ENCODE results near the gene SLC39A11.

The SLC39A11 gene

DNA sequence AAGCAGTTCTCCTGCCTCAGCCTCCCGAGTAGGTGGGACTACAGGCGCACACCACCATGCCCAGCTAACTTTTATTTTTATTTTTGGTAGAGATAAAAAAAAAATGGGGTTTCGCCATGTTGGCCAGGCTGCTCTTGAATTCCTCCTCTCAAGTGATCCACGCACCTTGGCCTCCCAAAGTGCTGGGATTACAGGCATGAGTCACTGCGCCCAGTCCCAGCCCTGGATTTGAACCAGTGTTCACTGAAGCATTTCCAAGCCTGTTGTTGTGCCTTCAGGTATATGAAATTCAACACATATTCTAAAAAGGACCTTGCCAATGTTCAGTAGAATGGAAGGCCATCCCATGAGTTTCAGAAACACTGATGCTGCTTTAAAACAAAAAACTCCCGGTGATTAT is 165.3 kb downstream of the SLC39A11 start:
- TF ChIP-seq ZFP30 (CRISPR knock-in tag; IDR thresholded peaks at IDR 0.05), result no peak
- ATAC-seq, result no peak

DNA sequence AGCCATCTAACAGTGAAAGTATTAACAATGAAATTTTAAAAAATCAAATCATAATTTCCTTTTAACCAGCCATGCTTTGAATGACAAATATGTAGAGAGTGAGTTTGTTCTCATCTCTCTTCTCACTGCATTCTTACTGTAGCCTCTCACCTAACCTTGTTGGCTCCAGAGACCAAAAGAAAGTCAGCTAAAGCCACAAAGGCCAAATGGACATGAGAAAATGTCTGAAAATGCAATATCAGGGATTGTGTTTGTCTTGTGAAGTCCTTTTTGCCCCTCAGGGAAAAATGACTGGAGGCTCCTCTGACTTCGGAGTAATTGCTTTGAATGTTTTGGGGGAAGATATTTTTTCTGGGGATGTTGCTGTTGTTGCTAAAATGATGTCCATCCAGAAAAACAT is 166.3 kb downstream of the SLC39A11 start:
- no peak for ATAC-seq
- no peak for TF ChIP-seq PPARA (CRISPR knock-in tag; IDR thresholded peaks at IDR 0.05; ENCODE audit: borderline replicate concordance)
- TF ChIP-seq ARNTL (CRISPR knock-in tag; IDR thresholded peaks at IDR 0.05; ENCODE audit: borderline replicate concordance, low read depth), result no peak
- no peak for TF ChIP-seq ZNF565 (CRISPR knock-in tag; conservative IDR thresholded peaks at IDR 0.05; ENCODE audit: low read depth)
- TF ChIP-seq ZFP30 (CRISPR knock-in tag; IDR thresholded peaks at IDR 0.05), result no peak
- no peak for TF ChIP-seq ISL1 (CRISPR knock-in tag; IDR thresholded peaks at IDR 0.05)
- TF ChIP-seq ZNF70 (CRISPR knock-in tag; IDR thresholded peaks at IDR 0.05), result no peak
- no peak for TF ChIP-seq GLIS3 (CRISPR knock-in tag; IDR thresholded peaks at IDR 0.05)

- ATAC-seq, result no peak
- TF ChIP-seq ARNTL (CRISPR knock-in tag; IDR thresholded peaks at IDR 0.05; ENCODE audit: borderline replicate concordance, low read depth) (no peak), SNAI2 (CRISPR knock-in tag; IDR thresholded peaks at IDR 0.05) (no peak)
These were observed 168.3 kb downstream of the SLC39A11 start for GRCh38 chr17:72924196-72924595.

DNA sequence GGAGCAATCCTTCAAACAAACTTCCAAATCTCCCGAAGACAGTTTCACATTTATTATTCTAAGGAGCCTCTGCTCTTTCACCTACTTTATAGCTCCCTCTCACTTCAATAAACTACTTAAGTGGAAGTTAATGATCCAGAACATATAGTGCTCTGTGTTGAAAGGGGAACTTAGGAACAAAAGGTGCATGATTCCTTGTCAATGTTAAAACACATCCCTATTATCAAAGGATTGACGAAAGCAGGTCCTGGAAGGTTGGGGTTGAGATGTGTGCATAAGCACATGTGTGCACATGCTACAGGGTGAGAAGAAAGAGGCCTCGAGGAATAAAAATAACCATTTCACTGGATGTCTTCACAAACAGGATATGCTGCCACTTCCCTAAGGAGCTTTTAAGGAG is 170.3 kb downstream of the SLC39A11 start:
- no peak for TF ChIP-seq ZNF565 (CRISPR knock-in tag; conservative IDR thresholded peaks at IDR 0.05; ENCODE audit: low read depth)
- no peak for ATAC-seq

GRCh38 chr17:72921347-72922054 is 171.0 kb downstream of the SLC39A11 start:
- ATAC-seq, result no peak
- TF ChIP-seq ISL1 (CRISPR knock-in tag; IDR thresholded peaks at IDR 0.05), result no peak
- no peak for TF ChIP-seq ZNF70 (CRISPR knock-in tag; IDR thresholded peaks at IDR 0.05)
- TF ChIP-seq GLIS3 (CRISPR knock-in tag; IDR thresholded peaks at IDR 0.05), result no peak
- TF ChIP-seq ZC3H10 (CRISPR knock-in tag; IDR thresholded peaks at IDR 0.05), result no peak
- TF ChIP-seq ZFP3 (CRISPR knock-in tag; IDR thresholded peaks at IDR 0.05), result no peak
- TF ChIP-seq ZFP30 (CRISPR knock-in tag; IDR thresholded peaks at IDR 0.05), result no peak
- TF ChIP-seq RARB (CRISPR knock-in tag; IDR thresholded peaks at IDR 0.05), result no peak
- TF ChIP-seq ZNF565 (CRISPR knock-in tag; conservative IDR thresholded peaks at IDR 0.05; ENCODE audit: low read depth), result no peak
- no peak for TF ChIP-seq PATZ1 (CRISPR knock-in tag; IDR thresholded peaks at IDR 0.05; ENCODE audit: borderline replicate concordance)
- no peak for TF ChIP-seq ZNF8 (CRISPR knock-in tag; IDR thresholded peaks at IDR 0.05)
- TF ChIP-seq SNAI2 (CRISPR knock-in tag; IDR thresholded peaks at IDR 0.05), result no peak
- TF ChIP-seq, protein P1, sequence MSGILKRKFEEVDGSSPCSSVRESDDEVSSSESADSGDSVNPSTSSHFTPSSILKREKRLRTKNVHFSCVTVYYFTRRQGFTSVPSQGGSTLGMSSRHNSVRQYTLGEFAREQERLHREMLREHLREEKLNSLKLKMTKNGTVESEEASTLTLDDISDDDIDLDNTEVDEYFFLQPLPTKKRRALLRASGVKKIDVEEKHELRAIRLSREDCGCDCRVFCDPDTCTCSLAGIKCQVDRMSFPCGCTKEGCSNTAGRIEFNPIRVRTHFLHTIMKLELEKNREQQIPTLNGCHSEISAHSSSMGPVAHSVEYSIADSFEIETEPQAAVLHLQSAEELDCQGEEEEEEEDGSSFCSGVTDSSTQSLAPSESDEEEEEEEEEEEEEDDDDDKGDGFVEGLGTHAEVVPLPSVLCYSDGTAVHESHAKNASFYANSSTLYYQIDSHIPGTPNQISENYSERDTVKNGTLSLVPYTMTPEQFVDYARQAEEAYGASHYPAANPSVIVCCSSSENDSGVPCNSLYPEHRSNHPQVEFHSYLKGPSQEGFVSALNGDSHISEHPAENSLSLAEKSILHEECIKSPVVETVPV (CRISPR knock-in tag; IDR thresholded peaks at IDR 0.05), result no peak
- no peak for TF ChIP-seq CSDC2 (CRISPR knock-in tag; IDR thresholded peaks at IDR 0.05)
- TF ChIP-seq PPARA (CRISPR knock-in tag; IDR thresholded peaks at IDR 0.05; ENCODE audit: borderline replicate concordance), result no peak
- TF ChIP-seq BACH2 (CRISPR knock-in tag; IDR thresholded peaks at IDR 0.05; ENCODE audit: borderline replicate concordance), result no peak
- no peak for TF ChIP-seq POU6F1 (CRISPR knock-in tag; IDR thresholded peaks at IDR 0.05; ENCODE audit: borderline replicate concordance, low read depth)
- TF ChIP-seq OSR1 (CRISPR knock-in tag; IDR thresholded peaks at IDR 0.05), result no peak
- no peak for TF ChIP-seq ESRRG (CRISPR knock-in tag; IDR thresholded peaks at IDR 0.05)
- no peak for TF ChIP-seq CREB5 (CRISPR knock-in tag; IDR thresholded peaks at IDR 0.05; ENCODE audit: low read depth)
- no peak for TF ChIP-seq TCF4 (CRISPR knock-in tag; IDR thresholded peaks at IDR 0.05; ENCODE audit: borderline replicate concordance)

Measured in SK-N-SH treated with all-trans-retinoic acid at 6 μM for 48 hours (cell line).